OCI-LY7 (cell line): ENCODE measurements around the gene HOXC10. TPM values are rescaled to one million over a fixed set of nuclear protein-coding genes. Genes with fewer than 3 reads are reported as not detected.
A peak's percentile ranks its signal among the peaks of the same experiment; 100 is the strongest.

Experiments used
- BruUV-seq: library from RNA; stranded (reverse); fragments of 400-500 nt; replicated peaks from 2 replicates; lab custom pipeline; 2021; lab: Mats Ljungman, UMichigan
- CTCF ChIA-PET: fragments of 300-600 bp; sonication (Branson Sonifier 250); formaldehyde crosslinking; loops from one replicate; lab custom pipeline; 2022; ENCODE audit warnings: antibody characterized with exemption; ENCODE audit not compliant: unreplicated experiment; lab: Charles Lee
- POLR2A ChIA-PET: fragments of 300-600 bp; sonication (Branson Sonifier 250); formaldehyde crosslinking; loops from one replicate; lab custom pipeline; 2022; ENCODE audit warnings: antibody characterized with exemption; lab: Charles Lee
- DNase-seq: peaks from one replicate; pipeline ENCODE4 v3.0.0-alpha.2; 2015; ENCODE audit warnings: low spot score
- H2AFZ ChIP-seq: fragments of 200-600 bp; sonication (generic), shearing (Covaris generic); 2 replicates; pipeline ENCODE4 v1.6.1; 2014; ENCODE audit warnings: mild to moderate bottlenecking, antibody characterized with exemption, low read length, moderate library complexity
- H3K27ac ChIP-seq: fragments of 200-600 bp; sonication (generic); 2 replicates; pipeline ENCODE4 v1.5.1; 2014; ENCODE audit warnings: mixed run types, low read depth, mild to moderate bottlenecking, moderate library complexity, low read length, inconsistent platforms; ENCODE audit not compliant: poor library complexity, severe bottlenecking
- H3K36me3 ChIP-seq: fragments of 200-600 bp; sonication (generic); 2 replicates; pipeline ENCODE4 v1.6.1; 2014; ENCODE audit warnings: mild to moderate bottlenecking, antibody characterized with exemption, low read length, moderate library complexity, mixed read lengths; ENCODE audit not compliant: insufficient read depth
- H3K4me1 ChIP-seq: fragments of 200-600 bp; sonication (generic); 2 replicates; pipeline ENCODE4 v1.5.1; 2014; ENCODE audit warnings: mild to moderate bottlenecking, low read length; ENCODE audit not compliant: insufficient read depth, poor library complexity, severe bottlenecking
- H3K4me2 ChIP-seq: fragments of 200-600 bp; sonication (generic); 2 replicates; pipeline ENCODE4 v1.6.1; 2014; ENCODE audit warnings: mild to moderate bottlenecking, low read length
- H3K4me3 ChIP-seq: fragments of 200-600 bp; sonication (generic); 2 replicates; pipeline ENCODE4 v1.5.1; 2014; ENCODE audit warnings: mild to moderate bottlenecking, low read depth, low read length; ENCODE audit not compliant: poor library complexity, severe bottlenecking
- H3K79me2 ChIP-seq: fragments of 200-600 bp; sonication (generic); 2 replicates; pipeline ENCODE4 v1.6.1; 2016; ENCODE audit warnings: low read depth, mild to moderate bottlenecking, low read length, moderate library complexity, mixed read lengths; ENCODE audit not compliant: insufficient read depth
- H3K9me2 ChIP-seq: fragments of 200-600 bp; sonication (generic); 2 replicates; pipeline ENCODE4 v1.6.1; 2016; ENCODE audit warnings: mild to moderate bottlenecking, low read length, mixed read lengths; ENCODE audit not compliant: insufficient read depth
- H3K9me3 ChIP-seq: fragments of 200-600 bp; sonication (generic); 2 replicates; pipeline ENCODE4 v1.6.1; 2014; ENCODE audit warnings: mild to moderate bottlenecking, mixed run types, low read length, mixed read lengths
- H4K20me1 ChIP-seq: fragments of 200-600 bp; sonication (generic); 2 replicates; pipeline ENCODE4 v1.6.1; 2014; ENCODE audit warnings: mild to moderate bottlenecking, antibody characterized with exemption, low read length, moderate library complexity, mixed read lengths; ENCODE audit not compliant: insufficient read depth
- EZH2phosphoT487 ChIP-seq: fragments of 200-600 bp; sonication (generic); IDR thresholded peaks from 2 replicates; pipeline ENCODE4 v1.6.1; 2018; ENCODE audit warnings: low read depth, borderline replicate concordance, mild to moderate bottlenecking, mixed run types, antibody characterized with exemption, low read length, moderate library complexity, mixed read lengths
- intact Hi-C: fragments of 100-400 bp; cut with micrococcal nuclease; formaldehyde crosslinking; loops from one replicate; pipeline ENCODE4 v1.10.0; 2022; ENCODE audit not compliant: unreplicated experiment
- total RNA-seq, 2 experiments: library from RNA; depleted of rRNA in 1 of 2; stranded (reverse); fragments of >200 nt in 1 of 2; shearing (Covaris generic) in 1 of 2; gene quantifications; 2 replicates each; pipeline ENCODE4 v1.2.3, GENCODE V29; 2014 to 2022
- TF ChIP-seq, protein P1 (sequence below): fragments of 200-600 bp; sonication (generic); conservative IDR thresholded peaks from 2 replicates; pipeline ENCODE4 v1.5.1; 2014; ENCODE audit warnings: mild to moderate bottlenecking, antibody characterized with exemption, low read length, moderate library complexity, mixed read lengths

HOXC10 gene
- total RNA-seq, 2 experiments from 2014 or later, result 0.25 to 0.28 TPM

DNA sequence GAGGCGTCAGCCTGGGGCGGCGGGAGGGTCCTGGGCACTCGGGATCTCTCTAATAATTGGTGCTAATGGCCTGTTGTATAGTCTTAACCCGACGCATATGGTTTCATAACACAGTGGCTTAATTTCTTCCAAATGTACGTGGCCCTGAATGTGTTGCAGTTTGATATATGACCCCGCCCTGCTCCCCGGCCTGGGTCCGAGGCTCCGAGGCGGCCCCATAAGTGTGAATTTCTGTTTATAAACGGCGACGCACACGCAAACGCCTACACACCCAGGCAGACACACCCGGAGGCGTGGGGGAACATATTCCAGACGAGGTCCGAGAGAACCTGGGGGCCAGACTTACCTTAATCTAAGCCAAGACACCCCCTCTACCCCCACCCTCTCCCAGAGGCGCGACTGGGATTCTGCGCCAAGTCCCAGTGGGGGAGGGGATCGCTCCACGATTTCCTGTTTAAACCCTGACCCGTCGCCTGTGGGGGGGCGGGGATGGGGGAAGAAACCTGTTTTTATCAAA is 33.6 kb downstream of the HOXC10 start:
- Histone ChIP-seq H3K9me2 (no peaks in the 10 kb centered on the region), H3K36me3 (no peaks in the 10 kb centered on the region), H3K27ac (peak overlapping the region; percentile 83), H3K4me3 (peak overlapping the region; percentile 77), H3K9me3 (no peaks in the 10 kb centered on the region), H4K20me1 (no peaks in the 10 kb centered on the region), H2AFZ (peak overlapping the region; percentile 55; the same call in 1 of the 2 replicates), H3K4me1 (peaks cover 55% of the 10 kb centered on the region), H3K79me2 (no peaks in the 10 kb centered on the region), H3K4me2 (peak overlapping the region; percentile 82)
- POLR2A ChIA-PET, result interaction anchor here (1.5 kb wide), 1 partner anchor 35 kb away, joined by 24 read pairs; the partner anchor contains the start of gene HOXC4
- intact Hi-C loops, result loop anchor here (1.0 to 10.0 kb wide), 2 partner anchors 35 to 336 kb away; partner anchors contain the start of gene HOXC4
- DNase-seq, result peak; percentile 38
- TF ChIP-seq, protein P1, sequence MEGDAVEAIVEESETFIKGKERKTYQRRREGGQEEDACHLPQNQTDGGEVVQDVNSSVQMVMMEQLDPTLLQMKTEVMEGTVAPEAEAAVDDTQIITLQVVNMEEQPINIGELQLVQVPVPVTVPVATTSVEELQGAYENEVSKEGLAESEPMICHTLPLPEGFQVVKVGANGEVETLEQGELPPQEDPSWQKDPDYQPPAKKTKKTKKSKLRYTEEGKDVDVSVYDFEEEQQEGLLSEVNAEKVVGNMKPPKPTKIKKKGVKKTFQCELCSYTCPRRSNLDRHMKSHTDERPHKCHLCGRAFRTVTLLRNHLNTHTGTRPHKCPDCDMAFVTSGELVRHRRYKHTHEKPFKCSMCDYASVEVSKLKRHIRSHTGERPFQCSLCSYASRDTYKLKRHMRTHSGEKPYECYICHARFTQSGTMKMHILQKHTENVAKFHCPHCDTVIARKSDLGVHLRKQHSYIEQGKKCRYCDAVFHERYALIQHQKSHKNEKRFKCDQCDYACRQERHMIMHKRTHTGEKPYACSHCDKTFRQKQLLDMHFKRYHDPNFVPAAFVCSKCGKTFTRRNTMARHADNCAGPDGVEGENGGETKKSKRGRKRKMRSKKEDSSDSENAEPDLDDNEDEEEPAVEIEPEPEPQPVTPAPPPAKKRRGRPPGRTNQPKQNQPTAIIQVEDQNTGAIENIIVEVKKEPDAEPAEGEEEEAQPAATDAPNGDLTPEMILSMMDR, result no peak
- TF ChIP-seq EZH2phosphoT487, result no peak
- CTCF ChIA-PET, result interaction anchor here (2.0 kb wide), 1 partner anchor 171 kb away, joined by 9 read pairs; the partner anchor contains the start of gene SMUG1
- TSS peak; percentile 97 for BruUV-seq

DNA sequence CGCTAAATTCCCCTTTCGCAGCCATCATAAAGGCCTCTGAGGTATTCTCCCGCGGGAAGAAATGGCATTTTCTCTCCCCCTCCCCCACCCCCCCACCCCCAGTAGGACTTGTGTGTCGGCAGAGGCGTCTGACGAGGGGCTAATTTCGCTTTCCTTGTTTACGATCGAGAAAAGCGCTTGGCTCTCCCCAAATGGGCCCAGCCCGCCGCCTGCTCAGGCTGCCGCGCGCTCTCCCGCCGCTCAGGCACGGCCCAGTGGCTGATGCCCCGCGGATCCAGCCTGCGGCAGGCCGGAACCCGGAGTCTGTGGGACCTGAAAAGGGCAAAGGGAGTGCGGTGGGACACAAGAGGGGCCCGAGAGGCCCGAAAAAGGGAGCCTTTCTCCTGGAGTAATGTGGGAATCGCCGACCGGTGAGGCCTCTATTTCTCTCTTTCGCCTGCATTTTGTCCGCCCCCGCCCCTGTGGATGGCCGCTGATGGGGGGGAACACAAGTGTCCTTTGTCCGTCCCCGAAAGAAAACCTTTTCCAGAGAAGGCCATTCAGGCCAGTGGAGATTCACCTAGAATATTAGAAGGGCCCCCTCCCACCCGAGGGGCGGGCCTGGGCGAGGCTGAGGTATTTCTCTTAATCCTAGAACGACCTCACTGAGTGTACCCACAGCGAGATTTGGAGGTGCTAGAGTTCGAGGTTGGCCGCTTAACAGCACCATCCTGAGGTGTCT is 34.3 kb downstream of the HOXC10 start:
- Histone ChIP-seq H3K36me3 (no peaks in the 10 kb centered on the region), H2AFZ (peak overlapping the region; percentile 55; the same call in 1 of the 2 replicates), H3K4me2 (peak overlapping the region; percentile 82), H3K79me2 (no peaks in the 10 kb centered on the region), H3K4me3 (peak overlapping the region; percentile 77), H3K9me3 (no peaks in the 10 kb centered on the region), H3K4me1 (peaks cover 57% of the 10 kb centered on the region), H4K20me1 (no peaks in the 10 kb centered on the region), H3K9me2 (no peaks in the 10 kb centered on the region), H3K27ac (peak overlapping the region; percentile 83)
- intact Hi-C loops, result loop anchor here (10.0 kb wide), 1 partner anchor 336 kb away; no protein-coding TSS in a partner anchor
- BruUV-seq, result no TSS peak
- no peak for TF ChIP-seq EZH2phosphoT487
- TF ChIP-seq, protein P1, result no peak
- no peak for DNase-seq
- ChIA-PET CTCF (no interaction called here), POLR2A (interaction anchor here (0.5 kb wide), 1 partner anchor 10 kb away, joined by 5 read pairs; no protein-coding TSS in a partner anchor)
